Epidermal melanocyte (primary cell): ENCODE data around the gene FGF21.

ENCODE experiments used
- DNase-seq: peaks from one replicate; pipeline ENCODE4 v3.0.0; 2011; ENCODE audit warnings: low spot score; ENCODE audit not compliant: insufficient read length

The FGF21 gene

GRCh38 chr19:48728911-48729664, 26.2 kb upstream of the FGF21 start:
- no peak for DNase-seq

GRCh38 chr19:48731452-48731851, 23.9 kb upstream of the FGF21 start:
- DNase-seq, result no peak

- no peak for DNase-seq
These were observed 20.7 kb upstream of the FGF21 start for GRCh38 chr19:48734625-48735024.

- DNase-seq, result peak; percentile 55
These were observed 20.2 kb upstream of the FGF21 start for GRCh38 chr19:48735031-48735615.

GRCh38 chr19:48737360-48737998, 17.8 kb upstream of the FGF21 start:
- no peak for DNase-seq

- peak; percentile 88 for DNase-seq
These were observed 16.5 kb upstream of the FGF21 start for GRCh38 chr19:48738557-48739403.

GRCh38 chr19:48739404-48740163, 15.7 kb upstream of the FGF21 start:
- DNase-seq, result peak; percentile 7

- DNase-seq, result peak; percentile 5
These were observed 15.0 kb upstream of the FGF21 start, which contains the start of gene RASIP1 for GRCh38 chr19:48740164-48740972. Gene RASIP1, minus strand, starts transcription at chr19:48740610. Its CDS starts 328 bp downstream, at chr19:48740282.

GRCh38 chr19:48741129-48741999, 14.0 kb upstream of the FGF21 start:
- DNase-seq, result no peak

GRCh38 chr19:48742096-48742495, 13.2 kb upstream of the FGF21 start:
- no peak for DNase-seq

GRCh38 chr19:48745208-48745995, 9.9 kb upstream of the FGF21 start:
- peak; percentile 68 for DNase-seq

GRCh38 chr19:48746110-48746509, 9.2 kb upstream of the FGF21 start:
- DNase-seq, result no peak

- DNase-seq, result peak; percentile 98
These were observed 8.4 kb upstream of the FGF21 start, which contains the start of gene IZUMO1 for GRCh38 chr19:48746738-48747575. Gene IZUMO1, minus strand, starts transcription at chr19:48746909. Its CDS starts 1,050 bp downstream, at chr19:48745859.

GRCh38 chr19:48749571-48750198, 5.6 kb upstream of the FGF21 start:
- DNase-seq, result no peak

- no peak for DNase-seq
These were observed 5.0 kb upstream of the FGF21 start for GRCh38 chr19:48750351-48750750.

GRCh38 chr19:48750771-48751504, 4.4 kb upstream of the FGF21 start:
- DNase-seq, result no peak
